OCI-LY3 (cell line): Measurements from ENCODE around the gene LDLRAD4.
A peak's percentile ranks its signal among the peaks of the same experiment; 100 is the strongest.
"Not testable (repeated sequence)": the region's sequence is repeated elsewhere in the genome, so short reads cannot be mapped to it uniquely, and the experiment has no call there.

Experiments used
- H2AFZ ChIP-seq: fragments of 200-600, 300-600 bp; shearing (Covaris generic); 2 replicates; pipeline ENCODE4 v1.6.0; 2014; ENCODE audit warnings: antibody characterized with exemption, low read depth, low read length
- H3K27ac ChIP-seq: fragments of 200-600, 300-600 bp; sonication (generic); 2 replicates; pipeline ENCODE4 v1.5.1; 2014; ENCODE audit warnings: mild to moderate bottlenecking, low read length, moderate library complexity, mixed read lengths
- H3K27me3 ChIP-seq: fragments of 200-600, 300-600 bp; sonication (generic); 2 replicates; pipeline ENCODE4 v1.6.1; 2014; ENCODE audit warnings: low read depth, low read length, mixed read lengths
- H3K36me3 ChIP-seq: fragments of 200-600, 300-600 bp; sonication (generic); replicated peaks from 2 replicates; pipeline ENCODE3; 2014; ENCODE audit warnings: low read depth, low read length, mixed read lengths
- H3K4me1 ChIP-seq: fragments of 300-600, 200-600 bp; sonication (generic); 2 replicates; pipeline ENCODE4 v1.6.1; 2014; ENCODE audit warnings: low read length, mixed read lengths
- H3K4me2 ChIP-seq: fragments of 200-600, 300-600 bp; sonication (generic); 2 replicates; pipeline ENCODE4 v1.6.1; 2014; ENCODE audit warnings: low read length, mixed read lengths
- H3K4me3 ChIP-seq: fragments of 300-600, 200-600 bp; sonication (generic); 2 replicates; pipeline ENCODE4 v1.5.1; 2014; ENCODE audit warnings: antibody characterized with exemption, mild to moderate bottlenecking, low read length, moderate library complexity
- H3K79me2 ChIP-seq: fragments of 300-600, 200-600 bp; shearing (Covaris generic); 2 replicates; pipeline ENCODE4 v1.6.1; 2014; ENCODE audit warnings: mild to moderate bottlenecking, low read length, mixed read lengths
- H3K9ac ChIP-seq: fragments of 300-600, 200-600 bp; shearing (Covaris generic); 2 replicates; pipeline ENCODE4 v1.6.0; 2014; ENCODE audit warnings: mild to moderate bottlenecking, low read length, moderate library complexity
- H3K9me3 ChIP-seq: fragments of 200-600, 300-600 bp; shearing (Covaris generic); 2 replicates; pipeline ENCODE4 v1.6.1; 2014; ENCODE audit warnings: low read length, mixed read lengths; ENCODE audit not compliant: insufficient read depth
- H4K20me1 ChIP-seq: fragments of 200-600, 300-600 bp; sonication (generic); 2 replicates; pipeline ENCODE4 v1.6.1; 2016; ENCODE audit warnings: low read length, mixed read lengths; ENCODE audit not compliant: insufficient read depth
- CTCF ChIP-seq: fragments of 200-600, 300-600 bp; sonication (generic); IDR thresholded peaks from 2 replicates; pipeline ENCODE4 v1.5.1; 2014; ENCODE audit warnings: antibody characterized with exemption, low read length, low read depth
- EZH2phosphoT487 ChIP-seq: fragments of 200-600 bp; shearing (Covaris generic); IDR thresholded peaks from 2 replicates; pipeline ENCODE4 v1.6.1; 2018; ENCODE audit warnings: antibody characterized with exemption, mixed run types, low read depth

LDLRAD4 gene

GRCh38 chr18:13604786-13605185 lies 386.2 kb downstream of the LDLRAD4 start:
- Histone ChIP-seq H3K9ac (no peak overlapping the region), H4K20me1 (no peaks in the 10 kb centered on the region), H2AFZ (no peak overlapping the region), H3K4me3 (no peak overlapping the region), H3K4me2 (no peak overlapping the region), H3K36me3 (no peaks in the 10 kb centered on the region), H3K27ac (no peak overlapping the region), H3K4me1 (peaks cover 18% of the 10 kb centered on the region), H3K79me2 (no peaks in the 10 kb centered on the region), H3K27me3 (no peaks in the 10 kb centered on the region), H3K9me3 (peaks cover 10% of the 10 kb centered on the region; the same call in 1 of the 2 replicates)
- TF ChIP-seq EZH2phosphoT487 (no peak), CTCF (no peak)

DNA sequence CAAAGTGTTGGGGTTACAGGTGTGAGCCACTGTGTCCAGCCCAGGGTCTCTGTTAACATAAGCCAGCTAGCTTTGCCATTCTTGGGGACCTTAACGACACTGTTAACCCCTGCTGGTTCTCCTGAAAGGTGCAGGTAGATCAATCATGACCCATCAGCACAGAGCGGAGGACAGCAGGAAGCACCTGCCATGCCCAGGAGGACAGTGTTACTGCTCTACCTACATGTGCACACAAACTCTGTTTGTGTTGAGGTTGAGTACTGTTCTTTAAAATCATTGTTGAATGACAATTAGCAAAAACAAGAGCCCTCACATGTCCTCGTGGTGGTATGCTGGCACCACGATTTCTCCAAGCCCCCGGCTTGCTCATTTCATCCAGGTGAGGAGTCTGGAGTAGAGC lies 386.9 kb downstream of the LDLRAD4 start:
- TF ChIP-seq CTCF (no peak), EZH2phosphoT487 (no peak)
- no peaks in the 10 kb centered on the region for H3K27me3 ChIP-seq
- H3K79me2 ChIP-seq, result no peaks in the 10 kb centered on the region
- peaks cover 23% of the 10 kb centered on the region for H3K4me1 ChIP-seq
- no peak overlapping the region for H2AFZ ChIP-seq
- H3K36me3 ChIP-seq, result no peaks in the 10 kb centered on the region
- no peaks in the 10 kb centered on the region for H4K20me1 ChIP-seq
- H3K9me3 ChIP-seq, result peaks cover 8% of the 10 kb centered on the region; the same call in 1 of the 2 replicates
- H3K4me3 ChIP-seq, result no peak overlapping the region
- no peak overlapping the region for H3K4me2 ChIP-seq
- H3K9ac ChIP-seq, result no peak overlapping the region
- H3K27ac ChIP-seq, result no peak overlapping the region

DNA sequence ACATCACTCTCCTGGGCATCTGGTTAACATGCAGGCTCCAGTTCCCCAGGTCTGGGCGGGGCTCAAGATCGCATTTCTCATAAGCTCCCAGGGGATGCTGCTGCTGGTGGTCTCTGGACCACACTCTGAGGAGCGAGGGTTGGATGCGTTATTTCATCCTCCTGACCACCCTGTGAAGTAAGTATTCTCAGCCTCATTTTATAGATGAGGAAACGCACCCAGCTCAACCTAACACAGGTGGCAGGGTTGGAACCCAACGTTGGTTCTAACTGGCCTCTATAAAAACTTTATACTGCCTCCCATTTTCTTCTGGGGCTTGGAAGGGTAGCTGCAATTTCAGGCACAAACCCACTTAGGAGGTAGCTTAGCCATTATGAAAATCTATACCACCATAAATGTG lies 387.3 kb downstream of the LDLRAD4 start:
- H3K27ac ChIP-seq, result no peak overlapping the region
- no peak overlapping the region for H3K9ac ChIP-seq
- no peaks in the 10 kb centered on the region for H4K20me1 ChIP-seq
- H2AFZ ChIP-seq, result no peak overlapping the region
- no peak for TF ChIP-seq CTCF
- H3K27me3 ChIP-seq, result no peaks in the 10 kb centered on the region
- H3K79me2 ChIP-seq, result no peaks in the 10 kb centered on the region
- H3K36me3 ChIP-seq, result no peaks in the 10 kb centered on the region
- peaks cover 6% of the 10 kb centered on the region; the same call in 1 of the 2 replicates for H3K9me3 ChIP-seq
- no peak overlapping the region for H3K4me3 ChIP-seq
- H3K4me2 ChIP-seq, result no peak overlapping the region
- H3K4me1 ChIP-seq, result peaks cover 27% of the 10 kb centered on the region

DNA sequence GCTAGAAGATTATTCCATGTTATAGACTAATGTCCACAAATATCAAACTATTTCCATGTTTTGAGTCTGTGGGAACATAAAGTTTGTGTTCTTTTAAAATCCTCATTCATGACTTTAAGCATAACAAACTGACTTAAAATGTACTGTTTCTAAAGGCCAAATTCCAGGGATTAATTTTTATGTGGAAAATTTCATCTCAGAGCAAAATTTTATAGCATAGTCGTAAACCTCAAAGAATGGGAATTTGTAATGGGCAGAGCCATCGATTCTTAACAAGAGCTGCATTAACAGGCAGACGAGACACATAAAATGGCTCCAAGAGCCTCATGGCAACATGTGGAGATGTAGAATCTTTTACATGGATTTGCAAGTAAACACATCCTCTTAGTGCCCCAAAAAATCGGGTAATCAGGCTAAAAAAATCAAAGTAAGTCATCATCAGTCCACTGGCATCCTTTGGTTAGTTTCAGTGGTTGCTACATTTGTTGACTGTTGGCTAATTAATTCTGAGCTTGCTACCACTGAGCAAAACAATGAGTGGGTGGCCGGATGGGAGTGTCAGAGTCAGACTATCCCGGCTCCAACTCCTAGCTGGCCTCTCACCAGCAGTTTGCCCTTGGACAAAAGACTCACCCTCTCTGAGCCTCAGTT lies 388.2 kb downstream of the LDLRAD4 start:
- H3K9me3 ChIP-seq, result peaks cover 6% of the 10 kb centered on the region; the same call in 1 of the 2 replicates
- H2AFZ ChIP-seq, result no peak overlapping the region
- no peak overlapping the region for H3K4me2 ChIP-seq
- H3K79me2 ChIP-seq, result no peaks in the 10 kb centered on the region
- H3K27ac ChIP-seq, result no peak overlapping the region
- H3K4me1 ChIP-seq, result peaks cover 34% of the 10 kb centered on the region
- no peak for TF ChIP-seq EZH2phosphoT487
- no peak for TF ChIP-seq CTCF
- no peaks in the 10 kb centered on the region for H4K20me1 ChIP-seq
- no peaks in the 10 kb centered on the region for H3K27me3 ChIP-seq
- no peaks in the 10 kb centered on the region for H3K36me3 ChIP-seq
- no peak overlapping the region for H3K4me3 ChIP-seq
- H3K9ac ChIP-seq, result no peak overlapping the region

DNA sequence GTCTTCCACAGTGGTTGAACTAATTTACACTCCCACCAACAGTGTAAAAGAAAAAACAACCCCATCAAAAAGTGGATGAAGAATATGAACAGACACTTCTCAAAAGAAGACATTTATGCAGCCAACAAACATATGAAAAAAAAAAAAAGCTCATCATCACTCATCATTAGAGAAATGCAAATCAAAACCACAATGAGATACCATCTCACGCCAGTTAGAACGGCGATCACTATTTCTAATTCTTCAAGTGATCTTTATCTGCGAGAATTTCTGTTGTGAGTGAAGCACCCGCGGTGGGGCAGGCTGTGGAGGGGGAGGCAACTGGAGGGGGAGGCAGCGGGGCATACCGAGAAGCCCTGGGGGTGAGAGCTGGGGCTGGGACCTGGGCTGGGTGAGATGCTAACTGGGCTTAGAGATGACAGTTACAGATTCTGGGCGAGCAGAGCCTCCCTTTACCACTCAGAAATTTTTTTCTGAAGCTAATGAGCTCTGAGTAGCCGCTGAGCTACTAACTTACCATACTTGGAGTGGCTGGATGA lies 389.5 kb downstream of the LDLRAD4 start:
- H3K4me2 ChIP-seq, result peak overlapping the region; percentile 58
- not testable (repeated sequence) for H3K79me2 ChIP-seq, H3K36me3 ChIP-seq, H4K20me1 ChIP-seq, H3K27me3 ChIP-seq
- peak overlapping the region; percentile 37 for H3K9ac ChIP-seq
- peaks cover 44% of the 10 kb centered on the region for H3K4me1 ChIP-seq
- peaks cover 13% of the 10 kb centered on the region; the same call in 1 of the 2 replicates for H3K9me3 ChIP-seq
- H3K4me3 ChIP-seq, result peak overlapping the region; percentile 36
- H3K27ac ChIP-seq, result peak overlapping the region; percentile 52
- H2AFZ ChIP-seq, result peak overlapping the region; percentile 92
